ENCODE data around the gene FBXW7.

Gene FBXW7

DNA sequence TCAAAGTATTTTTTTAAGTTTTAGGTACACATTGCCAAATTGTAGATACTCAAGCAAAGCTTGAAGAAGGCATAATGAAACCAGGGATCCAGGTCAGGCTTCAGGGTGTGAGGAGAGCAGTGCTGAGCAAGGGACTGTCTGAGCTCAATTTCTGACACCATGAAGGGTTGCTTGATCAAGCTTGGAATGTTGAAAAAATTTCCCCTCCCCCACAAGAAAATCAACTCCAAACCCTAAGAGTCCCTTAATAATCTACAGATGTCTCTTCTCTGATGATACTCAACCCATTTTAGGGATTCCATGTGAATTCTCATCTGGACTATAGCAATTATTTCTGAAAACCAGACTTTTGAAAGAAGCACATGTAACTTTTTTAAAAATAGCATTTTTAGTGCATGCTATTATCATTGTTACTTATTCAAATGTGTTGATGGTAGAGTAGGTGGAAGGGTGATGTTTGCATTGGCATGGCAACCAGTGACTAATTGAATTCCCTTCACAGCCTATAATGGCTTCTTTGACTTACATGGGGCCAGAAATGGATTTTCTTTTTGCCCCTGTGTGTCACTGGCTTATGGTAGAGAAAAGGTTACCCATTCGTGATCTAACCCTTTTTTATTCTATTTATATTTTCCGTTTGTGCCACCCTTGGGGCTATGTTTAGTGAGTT lies 252.0 kb downstream of the FBXW7 start:
- DNase-seq (ENCODE audit: low read depth in 2 of 2), result no peak

DNA sequence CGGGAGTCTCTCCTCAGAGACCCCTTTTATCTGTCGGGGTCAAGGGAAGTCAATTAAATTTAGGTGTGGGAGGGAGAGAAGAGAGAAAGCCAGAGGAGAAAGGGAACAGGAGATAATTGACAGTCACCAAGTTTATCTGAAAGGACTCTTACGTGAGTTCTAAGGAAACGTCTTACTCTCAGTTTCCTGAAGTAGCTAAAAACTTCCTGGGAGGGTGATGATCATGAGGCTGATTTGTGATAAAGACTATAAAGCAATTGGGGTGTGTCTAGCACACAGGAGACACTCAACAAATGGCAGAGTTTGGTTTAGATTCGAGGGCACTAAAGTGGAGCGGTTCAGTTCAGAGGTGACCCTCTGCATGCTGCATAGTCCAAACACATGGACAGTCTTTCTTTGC lies 254.1 kb downstream of the FBXW7 start:
- no peak for DNase-seq (ENCODE audit: low read depth in 2 of 2)

DNA sequence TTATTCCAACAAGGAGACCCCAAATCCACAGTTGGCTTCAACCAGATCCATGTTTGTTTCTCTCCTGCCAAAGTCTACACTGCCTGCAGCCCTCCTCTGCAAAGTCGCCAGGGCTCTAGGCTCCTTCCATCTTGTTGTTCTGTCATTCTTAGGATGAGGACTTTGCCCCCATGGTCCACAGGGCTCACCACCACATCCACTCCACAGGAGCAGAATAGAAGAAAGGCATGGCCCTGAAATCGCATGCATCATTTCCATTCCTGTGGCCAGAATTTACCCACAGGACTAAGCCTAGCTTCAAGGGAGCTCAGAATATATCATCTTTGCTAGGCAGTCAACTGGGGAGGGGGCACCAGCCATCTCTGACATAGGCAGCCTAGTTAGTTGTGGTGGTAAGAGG lies 254.7 kb downstream of the FBXW7 start:
- DNase-seq (ENCODE audit: low read depth in 2 of 2), result no peak

DNA sequence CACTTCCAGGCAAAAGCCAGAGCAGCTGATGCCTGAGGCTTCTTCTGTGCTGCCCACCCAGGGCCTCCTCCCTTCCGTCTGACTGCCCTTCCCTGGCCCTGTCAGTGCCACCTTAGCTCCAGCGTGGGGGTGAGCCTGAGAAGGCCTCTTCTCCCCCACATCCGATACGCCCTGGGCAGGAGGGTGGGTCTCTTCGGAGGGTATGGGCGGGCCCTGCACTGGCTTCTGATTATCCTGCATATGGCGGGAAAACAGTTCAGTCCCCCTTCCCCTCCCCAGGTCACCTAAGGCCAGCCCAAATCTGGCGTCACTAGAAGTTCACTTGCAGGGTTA lies 256.7 kb downstream of the FBXW7 start:
- no peak for DNase-seq (ENCODE audit: low read depth in 2 of 2)

DNA sequence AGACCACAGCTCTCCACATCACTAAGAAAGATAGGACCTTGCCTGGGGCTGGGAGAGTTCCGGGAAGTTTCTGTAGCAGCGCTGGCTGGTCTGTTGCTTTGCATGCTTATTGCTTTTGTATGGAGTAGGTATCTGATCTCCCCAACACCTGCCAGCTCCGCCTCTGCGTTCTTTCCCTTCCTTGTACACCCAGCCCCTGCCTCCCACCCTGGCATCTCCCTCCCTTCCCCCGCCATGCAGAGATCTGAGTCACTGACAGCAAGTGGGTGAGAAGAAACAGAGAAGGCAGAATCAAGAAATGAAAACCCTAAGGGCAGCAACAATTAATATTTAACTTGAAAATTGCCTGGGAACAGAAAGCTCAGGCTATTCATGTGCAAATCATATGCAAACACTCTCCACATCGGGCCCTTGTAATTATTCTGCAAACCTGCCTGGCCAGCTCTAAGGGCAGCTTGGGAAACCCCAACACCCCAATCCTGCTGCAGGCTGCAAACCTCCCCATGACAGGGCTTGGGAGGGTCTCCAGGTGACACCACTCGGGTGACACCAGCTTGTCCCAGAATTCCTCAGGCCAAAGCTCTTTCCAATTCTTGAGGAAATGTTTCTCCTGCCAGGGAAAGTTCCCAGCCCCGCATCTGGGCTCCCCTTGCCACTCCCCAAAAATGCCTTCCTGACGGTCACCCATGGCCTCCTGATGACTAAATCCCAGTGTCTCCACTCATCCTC lies 257.2 kb downstream of the FBXW7 start:
- no peak for DNase-seq (ENCODE audit: low read depth in 2 of 2)

DNA sequence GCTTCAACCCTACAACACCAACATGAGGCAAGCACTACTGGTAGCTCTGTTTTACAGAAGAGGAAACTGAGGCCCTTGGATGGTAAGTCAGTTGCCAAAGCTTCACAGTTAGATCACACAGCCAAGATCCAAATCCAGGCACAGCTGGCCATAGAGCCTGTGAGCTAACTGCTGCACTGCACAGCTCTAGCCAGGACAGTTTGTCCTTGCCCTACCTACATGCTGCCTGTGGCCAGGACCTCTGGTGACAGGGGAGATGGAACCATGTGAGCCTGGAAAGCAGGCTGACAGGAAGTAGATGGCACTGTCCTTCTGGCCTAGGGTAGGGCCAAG lies 257.8 kb downstream of the FBXW7 start:
- no peak for DNase-seq (ENCODE audit: low read depth in 2 of 2)

DNA sequence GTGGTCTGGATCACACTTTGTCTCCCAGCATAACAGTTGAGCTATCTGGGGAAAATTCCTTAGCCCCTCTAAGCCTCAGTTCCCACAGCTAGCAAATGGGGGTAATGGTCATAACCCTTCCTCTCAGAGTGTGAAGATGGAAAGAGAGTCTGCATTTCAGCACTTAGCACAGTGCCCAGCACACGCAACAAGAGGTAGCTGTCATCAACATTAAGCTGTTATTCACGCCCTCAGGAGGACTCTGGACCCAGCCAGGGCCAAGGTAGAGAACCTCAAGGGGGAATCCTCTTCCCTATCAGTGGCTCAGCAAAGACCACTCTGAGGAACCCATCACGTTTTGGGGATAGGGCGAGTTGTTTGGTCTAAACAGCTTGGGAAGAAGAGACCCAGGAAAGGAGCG lies 258.6 kb downstream of the FBXW7 start:
- no peak for DNase-seq (ENCODE audit: low read depth in 2 of 2)

DNA sequence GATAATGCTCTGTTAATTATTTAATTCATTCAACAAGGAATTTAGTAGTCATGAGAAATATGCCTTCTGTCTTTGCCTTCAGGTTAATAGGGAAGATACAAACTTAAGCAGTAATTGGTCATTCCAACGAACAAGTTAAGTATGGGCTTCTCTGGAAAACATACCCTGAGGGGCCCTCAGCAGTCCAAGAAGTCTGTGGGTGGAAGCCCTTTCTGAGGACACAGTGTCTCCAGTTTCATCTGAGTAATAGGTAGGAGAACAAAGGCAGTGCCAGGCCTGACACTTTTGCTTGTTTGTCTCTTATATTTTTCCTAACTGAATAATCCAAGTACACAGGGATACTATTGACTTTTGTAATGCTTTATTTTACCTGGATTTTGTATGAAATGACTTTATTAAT lies 262.5 kb downstream of the FBXW7 start:
- DNase-seq (ENCODE audit: low read depth in 2 of 2), result no peak

Measured in stimulated activated CD8-positive, alpha-beta memory T cell treated with anti-CD3 and anti-CD28 coated beads, Interleukin-15, amount 100 ng/mL, for 48 hours (primary cell).